Tibial artery (tissue), 4 donors: ENCODE measurements around the gene MAD1L1.

ENCODE experiments used
- DNase-seq, 2 donors: peaks; one replicate each; pipeline ENCODE4 v3.0.0-alpha.2; 2019
- H3K27ac ChIP-seq, 2 donors: fragments of 200-600 bp; sonication (generic) in 1 of 2; 1 replicate in 1 of 2; 2 replicates in 1 of 2; pipeline ENCODE4 v1.5.1; 2018 to 2019; ENCODE audit warnings: mild to moderate bottlenecking in 1 of 2
- H3K27me3 ChIP-seq, 2 donors: fragments of 200-600 bp; sonication (generic) in 1 of 2; one replicate each; pipeline versions ENCODE4 v1.5.1 to v1.6.0; 2016 to 2019
- H3K36me3 ChIP-seq, 3 donors: fragments of 200-600 bp; sonication (generic) in 2 of 3; one replicate each; pipeline ENCODE4 v1.5.1; 2016 to 2019; ENCODE audit warnings: mild to moderate bottlenecking in 2 of 3
- H3K4me1 ChIP-seq, 4 donors: fragments of 200-600 bp; sonication (generic) in 2 of 4; 1 replicate in 3 of 4; 2 replicates in 1 of 4; pipeline ENCODE4 v1.5.1; 2016 to 2019
- H3K4me3 ChIP-seq, 2 donors: fragments of 200-600 bp; sonication (generic) in 1 of 2; 1 replicate in 1 of 2; 2 replicates in 1 of 2; pipeline ENCODE4 v1.5.1; 2018 to 2019; ENCODE audit warnings: mild to moderate bottlenecking in 2 of 2
- H3K9me3 ChIP-seq, 3 donors: fragments of 200-600 bp; sonication (generic) in 1 of 3; one replicate each; pipeline ENCODE4 v1.5.1; 2016 to 2019
- intact Hi-C: fragments of 100-400 bp; cut with DNase I; formaldehyde crosslinking; loops from one replicate; pipeline ENCODE4 v1.15.0; 2023; ENCODE audit warnings: low total_unique reads
- TF ChIP-seq, protein P1 (sequence below), 2 experiments: fragments of 200-600 bp in 1 of 2; fragments of 450-650 bp in 1 of 2; IDR thresholded peaks; one replicate each; pipeline ENCODE4 v1.5.1; 2017 to 2019; ENCODE audit warnings: antibody characterized with exemption in 2 of 2, mild to moderate bottlenecking in 1 of 2, moderate library complexity in 1 of 2

The MAD1L1 gene

DNA sequence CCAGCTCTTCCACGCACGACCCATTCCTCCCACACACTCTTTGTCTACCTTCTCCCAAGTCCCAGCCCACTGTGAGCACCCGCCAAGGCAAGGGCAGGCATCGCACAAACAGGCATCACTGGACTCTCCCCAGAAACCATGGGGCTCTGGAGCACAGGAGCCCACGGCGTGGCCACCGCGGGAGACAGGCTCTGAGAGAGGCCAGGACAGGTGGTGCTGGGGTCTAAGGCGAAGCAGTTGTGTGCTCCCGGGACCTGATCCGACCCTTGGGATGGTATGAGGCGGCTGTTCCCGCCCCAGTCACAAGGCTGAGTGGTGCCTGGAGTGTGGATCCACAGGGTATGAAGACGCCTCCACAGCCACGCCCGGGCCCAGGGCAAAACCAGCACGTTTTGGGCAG is 156.9 kb downstream of the MAD1L1 start:
- TF ChIP-seq, protein P1, sequence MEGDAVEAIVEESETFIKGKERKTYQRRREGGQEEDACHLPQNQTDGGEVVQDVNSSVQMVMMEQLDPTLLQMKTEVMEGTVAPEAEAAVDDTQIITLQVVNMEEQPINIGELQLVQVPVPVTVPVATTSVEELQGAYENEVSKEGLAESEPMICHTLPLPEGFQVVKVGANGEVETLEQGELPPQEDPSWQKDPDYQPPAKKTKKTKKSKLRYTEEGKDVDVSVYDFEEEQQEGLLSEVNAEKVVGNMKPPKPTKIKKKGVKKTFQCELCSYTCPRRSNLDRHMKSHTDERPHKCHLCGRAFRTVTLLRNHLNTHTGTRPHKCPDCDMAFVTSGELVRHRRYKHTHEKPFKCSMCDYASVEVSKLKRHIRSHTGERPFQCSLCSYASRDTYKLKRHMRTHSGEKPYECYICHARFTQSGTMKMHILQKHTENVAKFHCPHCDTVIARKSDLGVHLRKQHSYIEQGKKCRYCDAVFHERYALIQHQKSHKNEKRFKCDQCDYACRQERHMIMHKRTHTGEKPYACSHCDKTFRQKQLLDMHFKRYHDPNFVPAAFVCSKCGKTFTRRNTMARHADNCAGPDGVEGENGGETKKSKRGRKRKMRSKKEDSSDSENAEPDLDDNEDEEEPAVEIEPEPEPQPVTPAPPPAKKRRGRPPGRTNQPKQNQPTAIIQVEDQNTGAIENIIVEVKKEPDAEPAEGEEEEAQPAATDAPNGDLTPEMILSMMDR (IDR thresholded peaks at IDR 0.05) = no peak
- intact Hi-C loops = no loop called here
- Histone ChIP-seq H3K27ac (no peak overlapping the region), H3K9me3 (no peaks in the 10 kb centered on the region), H3K4me1 (no peaks in the 10 kb centered on the region), H3K36me3 (peaks cover 0 to 18% (median 0%) of the 10 kb centered on the region in 3 donors), H3K27me3 (no peaks in the 10 kb centered on the region), H3K4me3 (no peak overlapping the region)
- DNase-seq = no peak

DNA sequence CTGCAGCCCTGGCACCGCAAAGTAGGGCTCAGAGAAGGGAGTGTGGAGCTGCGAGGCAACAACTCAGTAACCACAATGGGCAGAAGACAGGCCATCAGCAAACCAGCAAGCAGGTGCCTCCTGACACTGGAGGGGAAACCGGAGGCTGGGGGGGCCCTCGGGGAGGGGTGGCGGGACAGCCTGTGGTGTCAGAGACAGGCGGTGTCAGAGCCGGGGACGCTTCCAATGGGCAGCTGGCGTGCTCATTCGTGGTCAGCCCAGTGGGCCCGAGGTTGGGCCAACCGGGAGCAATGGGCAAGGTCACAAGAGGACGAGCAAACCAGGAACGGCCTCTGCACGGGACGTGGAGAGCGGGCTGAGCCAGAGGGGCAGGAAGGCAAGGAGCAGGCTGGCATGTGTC is 158.1 kb downstream of the MAD1L1 start:
- H3K27me3 ChIP-seq = no peaks in the 10 kb centered on the region
- no peak for DNase-seq
- intact Hi-C loops = no loop called here
- TF ChIP-seq, protein P1 (IDR thresholded peaks at IDR 0.05) = no peak
- H3K9me3 ChIP-seq = no peaks in the 10 kb centered on the region
- H3K36me3 ChIP-seq = peaks cover 0 to 18% (median 0%) of the 10 kb centered on the region in 3 donors
- H3K4me1 ChIP-seq = no peaks in the 10 kb centered on the region
- no peak overlapping the region for H3K27ac ChIP-seq
- H3K4me3 ChIP-seq = no peak overlapping the region

DNA sequence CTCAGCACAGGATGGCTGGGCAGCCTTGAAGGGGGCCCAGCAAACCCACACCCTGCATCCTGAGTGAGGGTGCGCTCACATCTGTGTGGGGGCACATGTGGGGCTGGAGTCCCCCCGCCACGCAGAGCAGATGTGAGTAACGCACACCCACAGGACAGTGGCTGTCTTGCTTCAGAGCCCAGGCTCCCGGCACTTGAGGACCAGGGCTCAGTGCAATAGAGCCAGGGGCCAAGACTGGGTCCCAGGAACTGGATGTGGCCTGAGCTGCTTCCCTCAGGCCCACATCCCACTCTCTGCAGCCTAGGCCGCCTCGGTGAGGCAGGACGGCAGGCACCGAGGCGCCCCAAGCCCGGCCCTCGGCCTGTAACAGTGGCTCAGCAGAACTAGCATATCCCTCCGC is 159.9 kb downstream of the MAD1L1 start:
- Histone ChIP-seq H3K36me3 (peaks cover 0 to 32% (median 9%) of the 10 kb centered on the region in 3 donors), H3K4me1 (no peaks in the 10 kb centered on the region), H3K9me3 (no peaks in the 10 kb centered on the region), H3K27me3 (no peaks in the 10 kb centered on the region), H3K27ac (no peak overlapping the region), H3K4me3 (no peak overlapping the region)
- TF ChIP-seq, protein P1 (IDR thresholded peaks at IDR 0.05) = no peak
- intact Hi-C loops = no loop called here
- DNase-seq = no peak

DNA sequence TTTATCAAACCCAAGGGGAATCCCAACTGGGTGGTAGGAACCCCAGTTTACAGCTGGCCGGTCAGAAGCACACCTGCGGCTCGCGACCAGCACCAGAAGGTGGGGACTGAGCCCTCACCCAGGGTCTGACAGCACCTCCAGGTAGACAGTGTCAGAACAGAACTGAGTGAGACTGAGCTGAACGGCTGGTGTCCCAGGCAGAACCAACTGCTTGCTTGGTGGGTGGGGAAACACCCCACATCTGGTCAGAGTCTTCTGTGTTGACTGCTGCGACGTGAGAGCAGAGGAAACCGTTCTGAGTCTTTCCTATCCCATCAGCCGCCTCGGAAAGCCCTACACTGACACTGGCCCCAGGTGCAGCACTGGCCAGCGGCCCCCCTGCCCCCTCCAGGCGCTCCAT is 160.7 kb downstream of the MAD1L1 start:
- H3K4me3 ChIP-seq = no peak overlapping the region
- TF ChIP-seq, protein P1 (IDR thresholded peaks at IDR 0.05) = no peak
- H3K36me3 ChIP-seq = peaks cover 0 to 32% (median 13%) of the 10 kb centered on the region in 3 donors
- intact Hi-C loops = no loop called here
- H3K4me1 ChIP-seq = no peaks in the 10 kb centered on the region
- H3K27ac ChIP-seq = no peak overlapping the region
- no peaks in the 10 kb centered on the region for H3K27me3 ChIP-seq
- DNase-seq = no peak
- H3K9me3 ChIP-seq = no peaks in the 10 kb centered on the region

DNA sequence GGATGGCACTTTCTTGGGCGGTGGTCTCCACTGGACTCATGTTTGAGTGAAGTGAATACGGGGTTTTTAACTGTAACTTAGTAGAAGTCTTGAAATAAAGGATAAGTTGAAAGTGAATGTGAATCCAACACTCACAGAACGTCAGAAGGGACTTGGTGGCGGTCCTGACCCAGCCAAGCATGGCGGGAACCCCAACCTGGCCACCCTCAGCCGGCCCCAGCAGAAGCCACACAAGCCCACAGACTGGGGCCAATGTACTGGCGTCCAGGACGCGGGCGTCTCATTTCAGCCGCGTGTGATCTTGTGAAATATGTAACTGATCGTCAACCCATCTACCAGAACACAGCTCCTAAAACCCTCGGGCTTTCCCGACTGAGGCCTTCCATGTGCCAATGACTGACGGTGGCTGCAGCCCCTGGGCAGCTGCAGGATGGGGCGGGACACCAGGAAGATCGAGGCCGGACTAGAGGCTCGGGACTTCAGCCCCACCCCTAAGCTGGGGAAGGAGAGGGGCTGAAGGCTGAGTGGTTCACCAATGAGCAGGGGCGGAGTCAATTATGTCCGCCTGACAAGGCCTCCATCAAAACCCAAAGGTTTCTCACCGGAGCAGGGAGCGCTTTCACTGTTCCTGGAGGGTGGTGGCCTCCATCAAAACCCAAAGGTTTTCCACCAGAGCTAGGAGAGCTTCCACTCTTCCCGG is 161.5 kb downstream of the MAD1L1 start:
- intact Hi-C loops = no loop called here

More for the DNA sequence above, 161.5 kb downstream of the MAD1L1 start:
- H3K9me3 ChIP-seq = no peaks in the 10 kb centered on the region
- no peaks in the 10 kb centered on the region for H3K27me3 ChIP-seq
- TF ChIP-seq, protein P1 (IDR thresholded peaks at IDR 0.05) = no peak
- no peak overlapping the region for H3K27ac ChIP-seq
- H3K4me3 ChIP-seq = no peak overlapping the region
- no peaks in the 10 kb centered on the region for H3K4me1 ChIP-seq
- DNase-seq = no peak
- peaks cover 0 to 33% (median 13%) of the 10 kb centered on the region in 3 donors for H3K36me3 ChIP-seq
